Muscle of leg (tissue), 11 donors: ENCODE measurements around the gene HEATR5B. TPM values are rescaled to one million over a fixed set of nuclear protein-coding genes. Genes with fewer than 3 reads are reported as not detected.

ENCODE experiments used
- DNase-seq: peaks from one replicate; pipeline ENCODE4 v3.0.0; 2013
- H3K27ac ChIP-seq: one replicate; pipeline ENCODE4 v1.5.1; 2013; ENCODE audit warnings: mild to moderate bottlenecking, low read length, control low read depth
- H3K27me3 ChIP-seq: one replicate; pipeline ENCODE4 v1.6.1; 2013; ENCODE audit warnings: low read length; ENCODE audit not compliant: control insufficient read depth, insufficient read depth
- H3K36me3 ChIP-seq: one replicate; pipeline ENCODE4 v1.6.1; 2013; ENCODE audit warnings: low read length; ENCODE audit not compliant: control insufficient read depth, insufficient read depth
- H3K4me1 ChIP-seq: one replicate; pipeline ENCODE4 v1.6.1; 2013; ENCODE audit warnings: low read length; ENCODE audit not compliant: control insufficient read depth, insufficient read depth
- H3K4me3 ChIP-seq: one replicate; pipeline ENCODE4 v1.5.1; 2013; ENCODE audit warnings: low read length, control low read depth
- H3K9me3 ChIP-seq: replicated peaks from 2 replicates; pipeline ENCODE4 v1.6.1; 2013; ENCODE audit warnings: low read depth, low read length; ENCODE audit not compliant: control insufficient read depth
- WGBS: methylation state at CpG from one replicate; pipeline ENCODE4 v1.1.5; 2013; ENCODE audit warnings: missing lambda C conversion rate; ENCODE audit not compliant: insufficient coverage; 5-methylcytosine and 5-hydroxymethylcytosine counted together
- polyA plus RNA-seq, 8 donors: library from polyadenylated mRNA; unstranded; fragments of 120-200 nt; gene quantifications; one replicate each; pipeline versions ENCODE4 v1.2.1 to v1.2.3, GENCODE V29; 2013; ENCODE audit warnings: inconsistent platforms in 1 of 8, low replicate concordance in 1 of 8; ENCODE audit not compliant: insufficient read length in 8 of 8, insufficient read depth in 1 of 8
- total RNA-seq: library from RNA; stranded (reverse); fragments of 120-200 nt; gene quantifications from one replicate; pipeline ENCODE4 v1.2.4, GENCODE V29; 2013

Gene HEATR5B
- total and polyA plus RNA-seq, 9 donors, result 10.2 to 14.7 (median 11.5) TPM

DNA sequence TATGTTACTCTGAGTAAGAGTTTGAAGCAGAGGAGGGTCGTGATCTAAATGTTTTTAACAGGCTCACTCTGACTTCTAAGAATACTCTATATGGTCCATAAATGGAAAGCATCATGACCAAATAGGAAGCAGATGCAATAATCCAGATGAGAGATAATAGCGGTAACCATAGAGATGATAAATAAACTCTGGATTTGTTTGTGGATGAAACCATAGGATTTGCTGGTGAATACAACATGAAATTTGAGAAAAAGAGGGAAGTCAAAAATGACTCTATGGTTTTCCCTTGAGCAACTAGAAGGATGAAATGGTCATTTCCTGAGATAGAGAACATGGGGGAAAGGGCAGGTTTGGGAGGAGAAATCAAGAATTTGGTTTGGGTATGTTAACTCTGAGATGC lies 3.9 kb downstream of the HEATR5B start:
- peak; percentile 41 for DNase-seq
- peaks cover 2% of the 10 kb centered on the region for H3K4me1 ChIP-seq
- no peak overlapping the region for H3K27ac ChIP-seq

DNA sequence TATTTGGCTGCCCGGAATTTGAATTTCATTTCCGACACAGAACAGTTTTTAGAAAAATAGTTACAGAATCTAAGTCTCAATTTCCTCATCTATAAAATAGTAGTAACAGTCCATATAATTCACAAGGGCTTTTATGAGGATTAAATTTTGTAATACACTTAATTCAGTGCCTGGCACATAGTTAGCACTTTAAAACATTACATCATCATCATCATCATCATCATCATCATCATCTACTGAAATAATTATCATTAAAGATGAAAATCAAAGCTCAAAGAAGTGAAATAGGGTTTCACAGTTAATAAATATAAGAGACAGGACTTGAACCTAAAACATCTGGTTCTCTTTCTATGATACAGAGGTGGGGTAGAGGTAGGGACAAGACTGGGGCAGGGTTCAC lies 13.2 kb downstream of the HEATR5B start:
- Histone ChIP-seq H3K27me3 (no peaks in the 10 kb centered on the region), H3K27ac (no peak overlapping the region), H3K36me3 (peaks cover 24% of the 10 kb centered on the region), H3K9me3 (no peaks in the 10 kb centered on the region), H3K4me3 (no peak overlapping the region), H3K4me1 (no peaks in the 10 kb centered on the region)
- WGBS, result no CpG with 5 or more reads among the region's 2 CpGs
- DNase-seq, result no peak

More for the DNA sequence above, 3.9 kb downstream of the HEATR5B start:
- no peaks in the 10 kb centered on the region for H3K27me3 ChIP-seq
- peaks cover 19% of the 10 kb centered on the region for H3K36me3 ChIP-seq
- H3K4me3 ChIP-seq, result no peak overlapping the region
- H3K9me3 ChIP-seq, result no peaks in the 10 kb centered on the region
- no CpG with 5 or more reads among the region's 2 CpGs for WGBS

DNA sequence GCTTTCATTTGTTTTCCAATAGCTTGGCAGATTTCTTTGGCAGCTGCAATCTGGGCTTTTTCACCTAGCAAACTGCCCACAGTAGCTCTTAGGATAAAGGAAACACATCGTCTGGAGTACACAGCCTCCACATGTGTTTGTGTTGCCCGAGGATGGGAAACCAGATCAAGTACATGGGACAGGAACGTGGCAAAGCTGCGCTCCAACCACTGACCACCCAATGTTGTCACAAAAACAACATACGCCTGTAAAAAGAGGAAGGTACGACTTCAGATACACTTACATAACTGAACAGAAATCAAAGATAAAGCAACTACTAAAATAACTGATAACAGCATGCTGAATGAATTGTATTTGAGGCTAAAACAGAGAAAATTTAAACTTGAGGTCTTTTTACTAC lies 15.5 kb downstream of the HEATR5B start:
- peaks cover 36% of the 10 kb centered on the region for H3K36me3 ChIP-seq
- no peaks in the 10 kb centered on the region for H3K4me1 ChIP-seq
- no peaks in the 10 kb centered on the region for H3K27me3 ChIP-seq
- no peaks in the 10 kb centered on the region for H3K9me3 ChIP-seq
- no peak overlapping the region for H3K4me3 ChIP-seq
- no peak overlapping the region for H3K27ac ChIP-seq
- DNase-seq, result no peak
- 67% methylated on average over 3 of the region's 6 CpGs for WGBS

DNA sequence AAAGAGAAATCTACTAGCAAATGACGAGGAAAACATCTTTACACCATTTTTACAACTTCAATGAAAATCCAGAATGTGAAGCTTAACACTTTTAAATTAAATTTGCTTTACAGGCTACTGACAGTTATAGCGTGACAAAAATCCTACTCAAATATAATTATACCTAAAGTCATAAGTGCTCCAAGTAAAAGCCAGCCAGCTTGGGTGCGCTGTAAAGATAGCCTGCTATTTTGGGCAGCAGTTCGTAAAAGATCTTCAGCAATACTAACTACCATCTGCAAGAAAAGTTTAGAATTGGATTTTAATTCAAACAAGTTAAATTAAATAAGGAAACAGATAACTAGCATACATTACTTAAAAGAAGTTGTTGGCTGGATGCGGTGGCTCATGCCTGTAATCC lies 22.4 kb downstream of the HEATR5B start:
- no peaks in the 10 kb centered on the region for H3K9me3 ChIP-seq
- no peak for DNase-seq
- H3K27me3 ChIP-seq, result no peaks in the 10 kb centered on the region
- H3K27ac ChIP-seq, result no peak overlapping the region
- H3K4me1 ChIP-seq, result no peaks in the 10 kb centered on the region
- WGBS, result 100% methylated on average over 1 of the region's 5 CpGs
- H3K4me3 ChIP-seq, result no peak overlapping the region
- peaks cover 27% of the 10 kb centered on the region for H3K36me3 ChIP-seq

DNA sequence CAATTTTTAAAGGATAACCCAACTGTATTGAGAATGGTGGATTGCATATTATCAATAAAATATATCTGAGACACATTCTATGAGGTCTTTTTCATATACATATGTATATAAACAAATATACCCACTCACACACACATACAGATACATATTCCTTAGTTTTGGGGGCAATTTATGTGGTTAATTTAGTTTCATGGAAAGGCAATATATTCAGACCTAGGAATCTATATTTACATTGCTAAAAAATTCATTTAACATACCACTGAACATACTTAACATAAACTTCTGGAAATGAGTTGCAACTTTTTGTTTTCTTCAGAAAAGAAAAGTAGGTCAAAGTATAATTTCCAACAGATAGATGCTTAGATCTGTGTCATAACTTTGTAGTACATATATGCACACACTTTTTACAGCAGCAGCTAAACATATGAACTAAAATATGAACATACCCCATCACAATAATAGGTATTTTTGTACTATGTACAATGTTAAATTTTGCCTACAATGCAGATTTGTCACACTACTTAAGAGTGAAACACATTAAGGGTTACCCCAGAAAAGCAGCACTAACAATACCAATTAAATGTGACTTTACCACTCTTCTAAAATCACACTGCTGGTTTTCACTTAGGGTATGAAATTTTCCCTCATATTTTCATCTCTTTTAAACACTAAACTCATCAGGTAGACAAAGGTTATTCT lies 23.0 kb downstream of the HEATR5B start:
- Histone ChIP-seq H3K4me1 (no peaks in the 10 kb centered on the region), H3K4me3 (no peak overlapping the region), H3K36me3 (peaks cover 30% of the 10 kb centered on the region), H3K27me3 (no peaks in the 10 kb centered on the region), H3K9me3 (no peaks in the 10 kb centered on the region), H3K27ac (no peak overlapping the region)
- no peak for DNase-seq

DNA sequence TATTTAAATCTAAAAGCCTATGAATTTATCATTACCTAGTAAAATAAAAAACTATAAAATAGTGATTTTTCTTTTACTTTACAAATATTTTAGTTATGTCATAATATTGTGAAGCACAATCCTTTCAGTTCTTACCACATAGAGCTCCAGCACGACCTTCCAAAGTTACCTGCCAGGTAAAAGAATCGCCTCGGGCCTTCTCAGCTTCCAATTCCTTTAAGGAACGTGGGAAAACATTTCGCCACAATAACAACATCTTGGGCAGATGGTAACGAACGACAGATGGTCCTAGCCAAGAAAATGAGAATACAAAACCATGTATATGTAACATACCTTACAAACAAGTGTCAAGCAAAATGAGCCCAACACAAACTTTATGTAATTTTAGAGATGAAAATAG lies 23.7 kb downstream of the HEATR5B start:
- Histone ChIP-seq H3K36me3 (peaks cover 27% of the 10 kb centered on the region), H3K4me3 (no peak overlapping the region), H3K27ac (no peak overlapping the region), H3K9me3 (no peaks in the 10 kb centered on the region), H3K27me3 (no peaks in the 10 kb centered on the region), H3K4me1 (no peaks in the 10 kb centered on the region)
- no peak for DNase-seq
- no CpG with 5 or more reads among the region's 7 CpGs for WGBS

DNA sequence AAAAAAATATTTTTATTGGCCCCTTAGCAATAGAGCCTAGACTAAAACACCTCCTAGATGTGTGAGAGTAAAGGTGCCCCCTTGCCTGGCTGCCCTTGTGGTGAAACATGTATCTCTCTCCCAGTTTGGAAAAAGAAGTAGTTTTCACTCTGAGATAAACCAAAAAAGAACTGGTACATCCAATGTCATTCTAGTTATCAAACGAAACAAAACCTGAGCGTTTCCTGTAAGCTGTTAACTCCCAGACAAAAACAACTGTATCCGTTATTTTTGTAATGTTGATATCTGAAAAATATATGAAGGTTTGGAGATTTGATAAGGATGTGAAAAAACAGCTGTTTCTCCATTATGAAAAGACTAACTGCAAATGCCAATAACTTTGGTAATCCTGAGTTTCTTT lies 24.3 kb downstream of the HEATR5B start:
- WGBS, result no CpG with 5 or more reads among the region's 3 CpGs

DNA sequence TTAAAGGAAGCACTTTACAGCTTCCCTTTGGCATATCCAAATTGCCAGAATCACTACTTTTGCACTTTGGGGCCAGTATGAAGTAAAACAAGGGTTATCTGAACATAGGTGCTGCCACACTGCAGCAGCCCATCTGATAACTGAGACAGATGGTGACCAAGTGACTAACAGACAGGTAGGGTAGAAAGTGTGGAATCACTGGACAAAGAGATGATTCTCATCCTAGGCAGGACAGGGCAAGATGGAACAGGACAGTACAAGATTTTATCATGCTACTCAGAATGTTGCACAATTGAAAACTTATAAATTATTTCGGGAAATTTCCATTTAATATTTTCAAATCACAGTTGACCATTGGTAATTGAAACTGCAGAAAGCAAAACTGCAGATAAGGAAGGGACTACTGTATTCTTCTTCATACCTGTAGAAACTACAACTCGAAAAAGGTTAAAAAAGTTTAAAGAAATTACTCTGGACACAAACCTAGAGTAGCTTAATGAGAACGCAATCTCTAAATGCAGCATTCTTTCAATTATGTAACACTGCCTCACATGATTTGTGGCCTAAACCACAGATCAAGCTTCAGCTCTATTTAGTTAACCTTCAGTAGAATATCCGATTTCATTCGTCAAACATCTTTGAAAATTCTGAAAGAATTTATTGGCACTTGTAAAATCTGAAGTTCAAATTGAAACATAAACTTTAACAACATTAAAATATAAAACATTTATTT lies 31.4 kb downstream of the HEATR5B start:
- no peak for DNase-seq
- WGBS, result 100% methylated on average over 1 of the region's 5 CpGs
- H3K4me1 ChIP-seq, result no peaks in the 10 kb centered on the region
- no peaks in the 10 kb centered on the region for H3K27me3 ChIP-seq
- no peak overlapping the region for H3K4me3 ChIP-seq
- peaks cover 16% of the 10 kb centered on the region for H3K36me3 ChIP-seq
- H3K9me3 ChIP-seq, result no peaks in the 10 kb centered on the region
- no peak overlapping the region for H3K27ac ChIP-seq

More for the DNA sequence above, 24.3 kb downstream of the HEATR5B start:
- no peak overlapping the region for H3K27ac ChIP-seq
- peaks cover 23% of the 10 kb centered on the region for H3K36me3 ChIP-seq
- H3K4me3 ChIP-seq, result no peak overlapping the region
- H3K4me1 ChIP-seq, result no peaks in the 10 kb centered on the region
- H3K9me3 ChIP-seq, result no peaks in the 10 kb centered on the region
- H3K27me3 ChIP-seq, result no peaks in the 10 kb centered on the region
- no peak for DNase-seq

DNA sequence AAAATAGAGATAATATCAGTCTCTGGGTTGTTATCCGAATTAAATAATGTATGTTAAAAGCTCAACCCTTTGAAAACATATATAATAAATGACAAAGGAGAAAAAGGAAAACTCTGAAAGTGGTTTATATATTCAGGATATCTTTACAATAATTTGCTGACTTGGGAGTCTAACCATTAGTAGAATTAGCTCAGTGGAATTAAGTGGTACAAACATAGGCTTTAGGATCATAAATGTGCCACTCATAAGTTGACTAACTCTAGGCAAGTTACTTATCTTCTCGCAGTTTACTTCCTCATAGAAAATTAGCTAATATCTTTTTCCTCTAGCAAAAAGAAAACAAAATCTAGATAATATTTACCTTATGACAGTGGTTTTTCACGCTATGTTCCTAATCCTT lies 44.6 kb downstream of the HEATR5B start:
- WGBS, result no CpG with 5 or more reads among the region's 3 CpGs
- no peak overlapping the region for H3K27ac ChIP-seq
- peaks cover 11% of the 10 kb centered on the region for H3K36me3 ChIP-seq
- no peaks in the 10 kb centered on the region for H3K27me3 ChIP-seq
- no peaks in the 10 kb centered on the region for H3K9me3 ChIP-seq
- no peaks in the 10 kb centered on the region for H3K4me1 ChIP-seq
- no peak overlapping the region for H3K4me3 ChIP-seq
- no peak for DNase-seq

DNA sequence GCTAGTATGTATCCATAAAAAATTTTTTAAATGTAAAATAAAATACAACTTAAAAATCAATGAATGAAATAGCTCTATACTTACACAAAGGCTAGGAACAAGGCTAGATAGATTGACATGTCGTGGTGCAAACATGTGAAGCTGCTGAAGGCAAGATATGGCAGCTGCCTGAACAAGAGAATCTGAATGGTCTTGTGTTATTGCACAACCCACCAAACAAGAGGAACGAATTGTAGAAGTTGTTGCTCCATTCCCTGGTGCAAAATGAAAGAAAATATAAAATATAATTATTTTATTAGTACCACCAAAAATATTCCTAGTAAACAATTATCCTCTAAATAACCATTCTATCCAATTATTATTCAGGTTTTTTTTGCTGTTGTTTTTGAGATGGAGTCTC lies 46.4 kb downstream of the HEATR5B start:
- no peaks in the 10 kb centered on the region for H3K27me3 ChIP-seq
- H3K4me1 ChIP-seq, result no peaks in the 10 kb centered on the region
- H3K4me3 ChIP-seq, result no peak overlapping the region
- peaks cover 15% of the 10 kb centered on the region for H3K36me3 ChIP-seq
- no peak for DNase-seq
- H3K27ac ChIP-seq, result no peak overlapping the region
- no peaks in the 10 kb centered on the region for H3K9me3 ChIP-seq
- no CpG with 5 or more reads among the region's 2 CpGs for WGBS
